Suprapubic skin (tissue), 4 donors: ENCODE data around the gene ADRA2C.

ENCODE experiments used
- EP300 ChIP-seq: sonication (generic); formaldehyde crosslinking; IDR thresholded peaks from one replicate; pipeline ENCODE4 v1.6.1; 2017; ENCODE audit warnings: antibody characterized with exemption
- POLR2A ChIP-seq, 2 donors: fragments of 450-650 bp; IDR thresholded peaks; one replicate each; pipeline ENCODE4 v1.6.1; 2017; ENCODE audit warnings: antibody characterized with exemption in 2 of 2, mild to moderate bottlenecking in 2 of 2, moderate library complexity in 2 of 2
- POLR2AphosphoS5 ChIP-seq, 3 donors: sonication (generic); formaldehyde crosslinking; IDR thresholded peaks; one replicate each; pipeline ENCODE4 v1.6.1; 2017; ENCODE audit warnings: antibody characterized with exemption in 3 of 3
- TF ChIP-seq, protein P1 (sequence below), 2 donors: fragments of 200-600 bp in 1 of 2; fragments of 450-650 bp in 1 of 2; sonication (generic) in 1 of 2; IDR thresholded peaks; one replicate each; pipeline ENCODE4 v1.5.1; 2016 to 2019; ENCODE audit warnings: antibody characterized with exemption in 2 of 2, mild to moderate bottlenecking in 1 of 2, moderate library complexity in 1 of 2

GRCh38 chr4:3725936-3726870 lies 40.0 kb upstream of the ADRA2C start:
- TF ChIP-seq POLR2AphosphoS5 (IDR thresholded peaks at IDR 0.05) (no peak), POLR2A (IDR thresholded peaks at IDR 0.05) (no peak), EP300 (no peak)
- TF ChIP-seq, protein P1, sequence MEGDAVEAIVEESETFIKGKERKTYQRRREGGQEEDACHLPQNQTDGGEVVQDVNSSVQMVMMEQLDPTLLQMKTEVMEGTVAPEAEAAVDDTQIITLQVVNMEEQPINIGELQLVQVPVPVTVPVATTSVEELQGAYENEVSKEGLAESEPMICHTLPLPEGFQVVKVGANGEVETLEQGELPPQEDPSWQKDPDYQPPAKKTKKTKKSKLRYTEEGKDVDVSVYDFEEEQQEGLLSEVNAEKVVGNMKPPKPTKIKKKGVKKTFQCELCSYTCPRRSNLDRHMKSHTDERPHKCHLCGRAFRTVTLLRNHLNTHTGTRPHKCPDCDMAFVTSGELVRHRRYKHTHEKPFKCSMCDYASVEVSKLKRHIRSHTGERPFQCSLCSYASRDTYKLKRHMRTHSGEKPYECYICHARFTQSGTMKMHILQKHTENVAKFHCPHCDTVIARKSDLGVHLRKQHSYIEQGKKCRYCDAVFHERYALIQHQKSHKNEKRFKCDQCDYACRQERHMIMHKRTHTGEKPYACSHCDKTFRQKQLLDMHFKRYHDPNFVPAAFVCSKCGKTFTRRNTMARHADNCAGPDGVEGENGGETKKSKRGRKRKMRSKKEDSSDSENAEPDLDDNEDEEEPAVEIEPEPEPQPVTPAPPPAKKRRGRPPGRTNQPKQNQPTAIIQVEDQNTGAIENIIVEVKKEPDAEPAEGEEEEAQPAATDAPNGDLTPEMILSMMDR (IDR thresholded peaks at IDR 0.05), result no peak
